Measurements from ENCODE around the gene NCF4.

NCF4 gene

DNA sequence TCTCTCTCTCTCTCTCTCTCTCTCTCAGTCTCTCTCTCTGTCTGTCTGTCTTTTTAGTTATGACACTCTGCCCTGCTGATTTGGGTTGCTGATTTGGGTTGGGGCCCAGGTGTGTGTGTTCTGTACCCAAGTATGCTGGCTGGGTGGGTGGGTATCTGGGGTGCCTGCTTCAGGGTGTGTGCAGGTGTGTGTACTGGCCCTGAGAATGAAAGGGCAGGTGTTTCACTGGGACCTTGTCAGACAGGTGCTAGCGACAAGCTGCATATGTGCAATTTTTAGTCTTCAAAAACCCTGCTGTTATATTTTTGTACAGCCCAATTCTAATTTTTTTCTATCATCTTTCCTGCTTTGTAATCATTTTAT is 53.6 kb downstream of the NCF4 start:
- TF ChIP-seq, protein P1, sequence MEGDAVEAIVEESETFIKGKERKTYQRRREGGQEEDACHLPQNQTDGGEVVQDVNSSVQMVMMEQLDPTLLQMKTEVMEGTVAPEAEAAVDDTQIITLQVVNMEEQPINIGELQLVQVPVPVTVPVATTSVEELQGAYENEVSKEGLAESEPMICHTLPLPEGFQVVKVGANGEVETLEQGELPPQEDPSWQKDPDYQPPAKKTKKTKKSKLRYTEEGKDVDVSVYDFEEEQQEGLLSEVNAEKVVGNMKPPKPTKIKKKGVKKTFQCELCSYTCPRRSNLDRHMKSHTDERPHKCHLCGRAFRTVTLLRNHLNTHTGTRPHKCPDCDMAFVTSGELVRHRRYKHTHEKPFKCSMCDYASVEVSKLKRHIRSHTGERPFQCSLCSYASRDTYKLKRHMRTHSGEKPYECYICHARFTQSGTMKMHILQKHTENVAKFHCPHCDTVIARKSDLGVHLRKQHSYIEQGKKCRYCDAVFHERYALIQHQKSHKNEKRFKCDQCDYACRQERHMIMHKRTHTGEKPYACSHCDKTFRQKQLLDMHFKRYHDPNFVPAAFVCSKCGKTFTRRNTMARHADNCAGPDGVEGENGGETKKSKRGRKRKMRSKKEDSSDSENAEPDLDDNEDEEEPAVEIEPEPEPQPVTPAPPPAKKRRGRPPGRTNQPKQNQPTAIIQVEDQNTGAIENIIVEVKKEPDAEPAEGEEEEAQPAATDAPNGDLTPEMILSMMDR (IDR thresholded peaks at IDR 0.05; ENCODE audit: insufficient read depth, low read depth, low read length, missing control alignments), result no peak
- H3K4me3 ChIP-seq (ENCODE audit: low read depth, low read length), result peak overlapping the region; percentile 54
- DNase-seq (ENCODE audit: low read depth), result no peak

DNA sequence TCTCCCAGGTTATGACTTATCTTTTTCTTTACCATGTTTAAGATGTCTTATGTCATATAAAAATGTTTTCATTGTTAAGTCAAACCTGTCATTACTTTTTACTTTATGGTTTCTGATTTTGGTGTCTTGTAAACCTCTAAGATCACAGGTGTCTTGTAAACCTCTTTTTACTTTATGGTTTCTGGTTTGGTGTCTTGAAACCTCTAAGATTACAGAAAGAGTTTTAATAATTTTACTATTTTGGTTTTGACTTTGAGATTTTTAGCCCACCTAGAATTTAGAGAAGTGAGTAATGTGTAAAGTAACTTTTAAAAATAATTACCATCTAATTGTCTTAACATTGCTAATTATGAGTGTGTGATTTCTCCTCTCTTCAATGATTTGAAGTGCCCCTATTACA is 55.2 kb downstream of the NCF4 start:
- DNase-seq (ENCODE audit: low read depth), result no peak
- no peak overlapping the region for H3K4me3 ChIP-seq (ENCODE audit: low read depth, low read length)
- TF ChIP-seq, protein P1 (IDR thresholded peaks at IDR 0.05; ENCODE audit: insufficient read depth, low read depth, low read length, missing control alignments), result no peak

DNA sequence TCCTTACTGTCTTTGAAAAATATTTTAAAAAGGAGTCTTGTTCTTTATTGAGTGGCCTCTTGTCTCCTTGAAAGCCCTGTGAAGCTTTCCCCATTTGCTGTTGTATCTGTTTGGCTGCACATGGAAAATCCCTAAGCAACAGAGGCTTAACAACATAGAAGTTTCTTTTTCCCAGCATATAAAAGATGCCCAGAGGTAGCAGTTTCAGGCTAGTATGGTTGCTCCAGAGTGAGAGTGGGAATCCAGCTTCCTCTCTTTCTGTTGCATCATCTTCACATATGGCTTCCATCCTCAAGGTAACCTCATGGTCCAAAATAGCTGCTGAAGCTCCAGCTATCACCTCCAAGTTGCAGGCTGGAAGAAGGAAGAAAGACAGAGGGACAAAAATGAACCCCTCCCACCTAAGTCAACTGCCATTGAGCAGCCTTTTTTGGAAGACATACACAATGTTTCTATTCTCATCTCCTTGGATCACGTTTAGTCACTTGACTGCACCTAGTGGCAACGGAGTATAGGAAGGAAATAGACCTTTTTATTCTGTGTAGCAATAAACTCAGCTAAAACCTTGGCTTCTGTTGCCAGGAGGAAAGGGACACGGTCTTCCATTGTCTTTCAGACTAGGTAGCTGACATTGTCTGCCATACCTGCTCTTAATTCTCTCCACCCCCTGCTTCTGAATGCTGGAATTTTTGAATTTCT is 57.9 kb downstream of the NCF4 start:
- H3K4me3 ChIP-seq (ENCODE audit: low read depth, low read length), result no peak overlapping the region
- DNase-seq (ENCODE audit: low read depth), result no peak
- TF ChIP-seq, protein P1 (IDR thresholded peaks at IDR 0.05; ENCODE audit: insufficient read depth, low read depth, low read length, missing control alignments), result no peak

DNA sequence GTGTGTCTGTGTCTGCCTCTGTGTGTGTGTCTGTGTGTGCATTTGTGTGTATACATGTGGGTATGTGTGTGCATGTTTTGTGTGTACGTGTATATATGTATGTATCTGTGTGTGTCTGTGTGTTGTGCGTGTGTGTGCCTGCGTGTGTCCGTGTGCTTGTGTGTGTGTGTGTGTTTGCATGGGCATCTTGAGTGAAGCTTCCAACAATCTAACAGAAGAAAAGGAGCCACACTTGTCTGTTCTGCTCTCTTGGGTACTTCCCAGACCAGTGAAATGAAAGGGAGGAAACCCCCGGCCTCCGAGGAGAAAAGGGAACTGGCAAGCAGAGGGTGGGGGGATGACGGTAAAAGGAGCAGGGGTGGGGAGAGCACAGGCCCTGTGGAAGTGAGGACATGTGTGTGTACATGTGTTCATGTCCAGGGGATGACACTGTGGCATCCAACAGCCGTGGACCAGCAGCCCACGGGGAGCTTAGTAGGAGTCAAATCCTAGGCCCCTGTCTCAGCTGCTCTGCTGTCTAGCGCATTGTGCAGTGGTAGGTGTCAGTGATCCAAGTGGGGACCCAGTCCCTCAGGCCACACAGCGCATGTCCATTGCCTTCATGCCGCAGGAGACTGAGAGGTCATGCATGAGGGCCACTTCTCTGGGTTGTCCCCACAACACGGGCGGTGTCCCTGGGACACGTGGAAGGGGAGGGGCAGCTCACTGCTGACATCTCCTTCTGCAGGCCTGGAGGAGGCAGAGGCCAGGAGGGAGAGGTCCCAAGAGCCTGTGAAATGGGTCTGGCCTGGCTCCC is 60.7 kb downstream of the NCF4 start:
- H3K4me3 ChIP-seq (ENCODE audit: low read depth, low read length), result no peak overlapping the region
- peak; percentile 79 for DNase-seq (ENCODE audit: low read depth)
- TF ChIP-seq, protein P1 (IDR thresholded peaks at IDR 0.05; ENCODE audit: insufficient read depth, low read depth, low read length, missing control alignments), result no peak

DNA sequence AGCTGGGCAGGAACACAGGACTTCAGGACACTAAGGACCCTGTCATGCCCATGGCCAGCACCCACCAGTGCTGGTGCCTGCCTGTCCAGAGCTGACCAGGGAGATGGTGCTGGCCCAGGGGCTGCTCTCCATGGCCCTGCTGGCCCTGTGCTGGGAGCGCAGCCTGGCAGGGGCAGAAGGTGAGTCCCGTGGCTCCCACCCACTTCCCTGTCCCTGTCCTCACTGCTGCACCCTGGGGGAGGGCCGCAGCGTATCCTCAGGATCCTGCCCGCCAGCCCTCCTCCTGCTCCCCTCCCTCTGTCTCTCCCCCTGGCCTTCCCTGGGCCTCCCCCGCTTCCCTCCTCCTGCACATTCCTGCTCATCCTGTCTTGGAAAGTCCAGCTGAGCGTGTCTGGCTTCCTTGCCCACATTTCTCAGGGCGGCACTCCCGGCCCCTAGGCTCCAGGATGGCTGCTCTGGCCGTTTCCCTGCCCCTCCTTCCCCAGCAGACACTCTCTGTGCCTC is 61.4 kb downstream of the NCF4 start:
- DNase-seq (ENCODE audit: low read depth), result no peak
- TF ChIP-seq, protein P1 (IDR thresholded peaks at IDR 0.05; ENCODE audit: insufficient read depth, low read depth, low read length, missing control alignments), result no peak
- H3K4me3 ChIP-seq (ENCODE audit: low read depth, low read length), result no peak overlapping the region

DNA sequence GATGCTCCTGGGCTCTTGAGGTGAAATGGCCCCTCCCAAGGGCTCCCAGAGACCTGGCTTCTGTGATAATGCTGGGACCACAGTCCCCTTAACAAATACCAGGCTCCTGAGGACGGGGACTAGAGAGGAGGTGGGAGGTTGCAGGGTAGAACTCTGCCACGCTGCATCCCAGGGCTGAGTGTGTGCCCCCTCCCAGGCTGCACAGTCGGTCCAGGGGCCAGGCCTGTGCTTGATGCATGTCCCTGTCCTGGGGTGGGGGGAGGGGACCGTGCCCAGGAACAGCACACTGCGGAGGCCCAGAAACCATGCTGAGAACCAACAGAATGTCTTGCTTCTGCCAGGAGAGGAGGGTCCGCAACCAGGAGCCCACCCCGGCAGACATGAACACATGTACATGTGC is 61.9 kb downstream of the NCF4 start:
- H3K4me3 ChIP-seq (ENCODE audit: low read depth, low read length), result no peak overlapping the region
- DNase-seq (ENCODE audit: low read depth), result no peak
- TF ChIP-seq, protein P1 (IDR thresholded peaks at IDR 0.05; ENCODE audit: insufficient read depth, low read depth, low read length, missing control alignments), result no peak
